HG03575 (cell line): ENCODE data around the gene SCML1.
"Not testable (repeated sequence)": the region's sequence is repeated elsewhere in the genome, so short reads cannot be mapped to it uniquely, and the experiment has no call there.

Experiments used
- ATAC-seq: cut with Tn5 transposase; IDR thresholded peaks from one replicate; pipeline ENCODE4 v1.9.1; 2021; ENCODE audit not compliant: unreplicated experiment, insufficient number of reproducible peaks, low FRiP score; ENCODE audit errors: extremely low read depth

The SCML1 gene

DNA sequence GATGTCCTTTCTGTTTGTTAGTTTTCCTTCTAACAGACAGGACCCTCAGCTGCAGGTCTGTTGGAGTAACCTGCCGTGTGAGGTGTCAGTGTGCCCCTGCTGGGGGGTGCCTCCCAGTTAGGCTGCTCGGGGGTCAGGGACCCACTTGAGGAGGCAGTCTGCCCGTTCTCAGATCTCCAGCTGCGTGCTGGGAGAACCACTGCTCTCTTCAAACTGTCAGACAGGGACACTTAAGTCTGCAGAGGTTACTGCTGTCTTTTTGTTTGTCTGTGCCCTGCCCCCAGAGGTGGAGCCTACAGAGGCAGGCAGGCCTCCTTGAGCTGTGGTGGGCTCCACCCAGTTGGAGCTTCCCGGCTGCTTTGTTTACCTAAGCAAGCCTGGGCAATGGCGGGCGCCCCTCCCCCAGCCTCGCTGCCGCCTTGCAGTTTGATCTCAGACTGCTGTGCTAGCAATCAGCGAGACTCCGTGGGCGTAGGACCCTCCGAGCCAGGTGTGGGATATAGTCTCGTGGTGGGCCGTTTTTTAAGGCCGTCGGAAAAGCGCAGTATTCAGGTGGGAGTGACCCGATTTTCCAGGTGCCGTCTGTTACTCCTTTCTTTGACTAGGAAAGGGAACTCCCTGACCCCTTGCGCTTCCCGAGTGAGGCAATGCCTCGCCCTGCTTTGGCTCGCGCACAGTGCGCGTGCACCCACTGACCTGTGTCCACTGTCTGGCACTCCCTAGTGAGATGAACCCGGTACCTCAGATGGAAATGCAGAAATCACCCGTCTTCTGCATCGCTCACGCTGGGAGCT lies 49.5 kb downstream of the SCML1 start:
- not testable (repeated sequence) for ATAC-seq

DNA sequence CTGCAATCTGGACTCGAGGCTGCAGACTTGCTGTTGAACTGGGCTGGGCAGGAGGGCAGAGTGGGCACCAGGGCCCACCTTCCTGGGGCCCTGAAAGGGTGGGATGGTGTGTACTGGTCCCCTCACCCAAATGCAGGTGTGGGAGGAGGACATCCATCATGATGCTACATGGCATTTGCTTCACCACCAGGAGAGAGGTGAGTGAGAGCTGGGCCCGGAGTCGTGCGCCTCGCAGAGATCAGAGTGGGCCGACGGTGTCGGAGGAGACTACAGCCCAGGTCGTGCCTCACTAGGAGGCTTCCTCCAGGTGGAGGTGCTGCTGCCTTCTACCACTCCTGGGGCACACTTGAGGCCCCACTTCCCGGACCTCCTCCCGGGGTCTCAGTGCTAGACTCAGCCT lies 50.3 kb downstream of the SCML1 start:
- ATAC-seq, result no peak

DNA sequence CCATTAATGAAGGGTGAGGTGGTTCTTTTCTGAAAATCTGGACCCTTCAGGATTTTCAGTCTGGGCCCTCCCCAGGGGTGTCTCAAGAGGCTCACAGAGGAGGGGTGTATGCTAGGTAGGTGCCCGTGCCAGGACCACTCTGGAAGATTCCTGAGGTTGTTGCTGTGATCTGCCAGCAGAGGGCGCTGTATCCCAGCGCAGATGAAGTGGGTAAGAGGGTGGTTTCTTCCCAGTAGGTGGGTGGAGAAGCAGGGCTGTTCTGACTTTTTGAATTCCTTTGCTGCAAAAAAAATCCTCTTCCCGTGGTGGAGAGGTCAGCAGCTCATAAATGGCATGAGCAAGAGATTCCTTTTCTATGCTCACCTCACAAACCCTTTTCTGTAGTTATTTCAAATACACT lies 51.1 kb downstream of the SCML1 start:
- ATAC-seq, result no peak

DNA sequence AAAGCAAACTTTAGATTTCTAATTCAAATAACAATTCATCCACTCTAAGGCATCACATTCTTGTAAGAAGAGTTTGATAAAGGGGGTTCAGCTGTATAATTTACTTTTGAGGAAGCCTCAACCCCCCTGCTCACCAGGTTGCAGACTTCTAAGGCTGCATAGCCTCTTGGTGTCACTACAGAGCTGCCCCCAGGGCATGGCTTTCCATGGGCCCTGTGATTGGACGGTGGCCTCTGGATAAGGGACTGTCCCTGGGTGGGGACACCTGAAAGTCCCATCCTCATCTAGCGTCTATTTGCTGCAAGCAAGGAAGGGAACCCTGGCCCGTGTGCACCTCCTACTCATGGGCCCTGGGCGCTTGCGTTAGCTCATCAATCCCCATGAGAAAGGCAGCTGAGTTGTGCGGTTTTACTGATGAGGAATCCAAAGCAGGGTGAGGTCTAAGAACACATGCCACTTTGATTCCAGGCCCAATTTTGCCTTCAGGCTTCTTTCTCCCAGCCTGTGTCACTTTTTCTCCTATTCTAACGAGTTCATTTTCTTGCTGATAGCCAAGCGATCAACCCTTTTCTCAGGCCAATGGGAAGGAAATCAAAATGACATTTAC lies 51.8 kb downstream of the SCML1 start:
- ATAC-seq, result no peak

DNA sequence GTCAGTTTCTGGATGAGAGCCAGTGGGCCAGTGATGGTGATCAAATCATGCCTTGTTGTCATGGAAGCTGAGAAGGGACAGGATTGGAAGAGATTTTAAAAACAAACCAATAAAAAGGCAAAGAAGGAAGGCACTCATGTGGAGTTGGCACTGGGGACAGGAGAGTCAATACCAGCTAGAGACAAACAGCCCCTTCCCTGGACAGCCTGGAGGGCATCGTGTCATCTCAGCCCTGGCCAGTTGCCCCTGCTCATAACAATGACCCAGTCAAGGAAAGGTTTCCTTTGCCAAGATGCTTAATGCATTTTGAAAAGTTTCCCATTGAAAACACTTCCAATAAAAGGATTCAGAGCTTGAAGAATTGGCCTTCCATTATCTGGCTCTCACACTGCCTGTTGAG lies 55.5 kb downstream of the SCML1 start:
- ATAC-seq, result no peak

DNA sequence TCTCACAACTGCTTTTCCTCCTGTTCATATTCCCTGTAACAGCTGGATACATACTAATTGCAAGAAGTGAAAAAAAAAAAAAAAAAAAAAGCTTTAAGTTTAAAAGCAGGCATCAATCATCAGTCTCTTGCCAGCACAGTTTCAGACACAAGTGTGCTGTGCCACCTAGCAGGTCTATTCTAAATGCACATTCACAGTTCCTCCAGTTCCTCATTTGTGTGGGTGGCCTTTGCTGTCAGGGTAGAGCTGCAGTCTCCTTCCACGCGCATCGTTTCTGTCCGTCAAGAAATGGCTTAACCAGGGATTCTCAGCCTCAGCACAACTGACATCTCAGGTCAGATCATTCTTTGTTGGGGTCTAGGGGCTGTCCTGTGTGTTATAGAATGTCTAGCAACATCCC lies 61.6 kb downstream of the SCML1 start:
- ATAC-seq, result no peak

DNA sequence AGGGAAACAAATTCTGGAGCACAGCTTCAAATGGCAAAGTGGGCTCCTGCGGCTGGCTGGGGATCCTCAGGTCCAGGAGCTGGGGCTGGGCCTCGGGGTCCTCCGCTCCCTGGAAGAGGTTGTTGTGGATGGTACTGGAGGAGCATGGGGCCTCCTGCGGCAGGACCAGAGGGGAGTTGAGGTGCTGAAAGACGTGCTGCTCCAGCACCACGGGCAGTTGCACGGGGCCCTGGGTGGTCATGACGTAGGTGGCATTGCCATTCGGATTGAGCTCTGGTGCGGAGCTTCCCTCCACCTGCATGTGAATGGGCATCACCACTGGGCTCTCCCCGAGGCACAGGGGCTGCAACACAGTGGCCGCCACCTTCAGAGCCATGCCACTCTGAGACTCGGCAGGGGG lies 64.1 kb downstream of the SCML1 start:
- ATAC-seq, result no peak

DNA sequence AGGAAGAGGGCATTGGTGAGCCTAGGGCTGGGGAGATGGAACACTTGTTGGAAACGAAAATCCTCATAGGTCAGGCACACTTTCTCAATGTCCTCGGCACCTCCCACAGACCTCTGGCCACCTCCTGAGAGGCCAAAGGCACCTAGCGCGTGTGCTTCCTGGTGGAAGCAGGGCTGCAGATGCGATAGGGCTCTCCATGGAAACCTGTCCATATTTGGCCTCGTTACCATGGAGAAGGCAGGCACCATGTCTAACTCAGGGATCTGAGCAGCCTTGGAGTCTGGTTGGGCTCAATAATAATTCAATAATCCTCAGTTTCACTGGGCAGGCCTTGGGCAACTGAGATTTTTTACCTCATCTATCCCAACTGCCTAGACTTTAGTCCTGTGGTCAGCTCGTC lies 65.5 kb downstream of the SCML1 start:
- ATAC-seq, result no peak

DNA sequence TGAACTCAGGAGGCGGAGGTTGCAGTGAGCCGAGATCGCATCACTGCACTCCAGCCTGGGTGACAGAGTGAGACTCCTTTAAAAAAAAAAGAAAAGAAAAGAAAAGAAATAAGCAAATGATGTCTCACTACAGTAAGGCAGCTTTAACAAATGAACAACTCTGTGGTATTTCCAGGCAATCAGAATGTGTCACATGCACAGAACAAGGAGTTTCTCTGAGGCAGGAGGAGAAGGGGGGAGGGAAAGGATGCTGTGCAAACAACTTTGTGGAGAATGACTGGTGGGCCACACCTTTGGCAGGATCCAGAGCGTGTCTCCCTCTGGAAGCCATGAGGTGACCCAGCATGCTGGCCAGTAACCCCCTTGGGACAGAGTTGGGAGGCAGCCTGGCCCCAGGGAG lies 66.2 kb downstream of the SCML1 start:
- ATAC-seq, result no peak
